Erythroblast (primary cell): Measurements from ENCODE around the gene FAM221A.
A peak's percentile ranks its signal among the peaks of the same experiment; 100 is the strongest.
"Not testable (repeated sequence)": the region's sequence is repeated elsewhere in the genome, so short reads cannot be mapped to it uniquely, and the experiment has no call there.

Source experiments
- DNase-seq, 2 experiments: peaks; one replicate each; lab custom pipeline; 2025; lab: John Stamatoyannopoulos, UW
- GATA1 ChIP-seq: IDR thresholded peaks from 2 replicates; pipeline ENCODE4 v1.6.1; 2011; ENCODE audit warnings: low read depth, mild to moderate bottlenecking, control low read depth, low read length, moderate library complexity
- POLR2A ChIP-seq: IDR thresholded peaks from 2 replicates; pipeline ENCODE4 v1.6.1; 2011; ENCODE audit warnings: mild to moderate bottlenecking, low read length

Gene FAM221A, protein sequence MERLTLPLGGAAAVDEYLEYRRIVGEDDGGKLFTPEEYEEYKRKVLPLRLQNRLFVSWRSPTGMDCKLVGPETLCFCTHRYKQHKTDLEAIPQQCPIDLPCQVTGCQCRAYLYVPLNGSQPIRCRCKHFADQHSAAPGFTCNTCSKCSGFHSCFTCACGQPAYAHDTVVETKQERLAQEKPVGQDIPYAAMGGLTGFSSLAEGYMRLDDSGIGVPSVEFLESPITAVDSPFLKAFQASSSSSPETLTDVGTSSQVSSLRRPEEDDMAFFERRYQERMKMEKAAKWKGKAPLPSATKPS

DNA sequence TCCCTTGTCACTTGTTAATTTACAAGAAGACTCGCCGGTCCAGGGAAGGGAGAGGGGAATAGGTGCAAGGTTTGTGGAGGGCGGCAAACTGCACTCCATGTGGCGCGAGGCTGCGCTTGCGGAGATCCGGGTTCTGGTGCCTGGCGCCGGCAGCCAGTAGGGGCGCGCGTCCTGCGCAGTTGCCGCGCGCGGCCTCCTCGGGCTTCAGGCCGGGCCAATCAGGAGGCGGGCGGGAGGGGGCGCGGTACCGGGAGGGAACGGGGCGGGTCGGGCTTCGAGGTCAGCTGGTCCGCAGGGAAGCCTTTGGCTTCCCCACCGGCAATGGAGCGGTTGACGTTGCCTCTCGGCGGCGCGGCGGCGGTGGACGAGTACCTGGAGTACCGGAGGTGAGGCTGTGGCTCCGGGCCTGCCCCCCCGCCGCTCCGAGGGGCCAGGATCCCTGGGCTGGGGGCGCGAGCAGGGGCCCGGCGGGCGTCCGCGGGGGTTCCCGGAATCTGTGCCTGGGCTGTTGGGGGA is at the start of gene FAM221A:
TSS of gene FAM221A (plus strand) at position 302 of the 516 bp plus-strand sequence. CDS start at position 322, 20 bp downstream.
- peak; percentile 88 to 91 for DNase-seq
- TF ChIP-seq POLR2A (no peak), GATA1 (no peak)

DNA sequence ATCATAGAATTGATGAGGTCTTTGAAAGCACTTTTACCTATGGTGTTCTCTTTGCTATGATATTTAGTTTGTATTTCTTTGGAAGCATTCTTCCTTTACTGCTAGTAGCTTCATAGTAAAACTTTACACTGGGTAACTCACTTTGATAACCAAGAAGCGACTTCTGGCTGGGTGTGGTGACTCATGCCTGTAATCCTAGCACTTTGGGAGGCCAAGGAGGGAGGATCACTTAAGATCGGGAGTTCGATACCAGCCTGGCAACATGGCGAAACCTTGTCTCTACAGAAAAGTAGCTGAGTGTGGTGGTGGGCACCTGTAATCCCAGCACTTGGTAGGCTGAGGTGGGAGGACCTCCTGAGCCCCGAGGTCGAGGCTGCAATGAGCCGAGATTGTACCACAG is 46.6 kb upstream of the FAM221A start:
- TF ChIP-seq POLR2A (no peak), GATA1 (no peak)
- no peak for DNase-seq

DNA sequence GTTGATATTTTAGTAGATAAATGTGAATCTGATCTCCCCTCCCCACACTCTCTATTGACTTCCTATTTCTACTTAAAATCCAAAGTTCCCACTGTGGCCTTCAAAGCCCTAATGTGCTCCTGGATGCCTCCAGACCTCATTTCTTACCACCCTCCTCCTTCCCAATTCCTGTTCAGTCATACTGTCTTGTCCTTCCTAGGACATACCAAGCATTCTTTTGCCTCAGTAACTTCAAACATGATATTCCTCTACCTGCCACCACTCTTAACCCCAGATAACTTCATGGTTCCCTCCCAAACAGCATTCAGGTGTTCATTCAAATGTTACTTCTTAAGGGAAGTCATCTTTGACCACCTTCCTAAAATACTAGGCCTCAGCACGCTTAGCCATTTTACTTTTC is 34.2 kb upstream of the FAM221A start:
- no peak for DNase-seq
- no peak for TF ChIP-seq GATA1
- TF ChIP-seq POLR2A: no peak

DNA sequence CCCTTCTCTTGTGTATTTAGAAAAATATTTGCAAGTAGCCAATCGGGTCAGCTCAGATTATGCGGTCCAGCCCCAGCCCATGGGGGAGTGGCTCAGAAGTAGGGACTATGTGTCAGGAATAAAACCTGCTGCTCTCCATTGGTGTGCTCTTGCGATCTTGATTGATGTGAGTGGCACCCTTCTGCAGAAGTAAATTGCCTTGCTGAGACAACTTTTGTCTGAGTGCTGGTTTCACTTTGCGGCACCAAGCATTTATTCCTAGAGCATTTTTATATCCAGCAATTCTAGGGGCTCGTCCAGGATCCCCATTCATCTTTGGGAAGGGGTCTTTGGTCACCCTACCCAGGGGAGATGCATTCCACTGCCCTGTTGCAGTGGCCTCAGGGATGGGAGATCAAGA is 26.1 kb upstream of the FAM221A start:
- no peak for DNase-seq
- TF ChIP-seq POLR2A: no peak
- no peak for TF ChIP-seq GATA1

DNA sequence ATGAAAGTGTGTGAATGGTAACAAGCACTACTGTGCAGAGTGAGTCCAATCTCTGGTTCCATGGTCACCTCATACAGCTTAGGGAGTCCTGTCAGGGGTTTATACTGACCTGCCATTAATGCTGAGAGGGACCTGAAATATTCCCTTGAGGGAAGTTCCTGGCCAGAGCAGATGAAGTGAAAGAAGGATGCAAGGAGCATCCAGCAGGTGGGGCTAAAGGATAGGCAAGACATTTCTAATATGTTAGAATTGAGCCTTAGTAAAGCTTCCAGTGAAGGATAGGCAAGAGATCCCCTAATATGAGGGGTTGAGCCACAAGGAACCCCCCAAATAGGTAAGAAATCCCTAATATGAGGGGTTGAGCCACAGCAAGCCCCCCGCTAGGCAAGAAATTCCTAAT is 25.5 kb upstream of the FAM221A start:
- DNase-seq: peak; percentile 46 to 64
- TF ChIP-seq POLR2A: no peak
- TF ChIP-seq GATA1: no peak

DNA sequence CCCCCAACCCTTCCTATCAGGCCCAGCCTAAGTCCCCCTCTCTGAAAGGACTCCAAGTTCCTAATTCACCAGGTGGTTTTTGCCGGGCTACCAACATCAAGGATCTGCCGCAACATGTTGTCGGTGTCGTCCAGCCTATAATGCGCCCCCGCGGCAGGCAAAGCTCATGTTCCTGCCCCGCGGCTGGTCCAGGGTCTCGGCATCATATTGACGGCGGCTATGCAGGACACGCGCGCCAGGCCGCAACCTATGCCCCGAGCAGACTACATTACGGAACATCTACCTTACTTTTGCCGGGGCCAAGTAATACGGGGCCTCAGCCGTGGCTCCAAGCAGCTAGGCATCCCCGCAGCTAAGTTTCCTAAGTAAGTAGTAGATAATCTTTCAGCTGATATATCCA is 24.6 kb upstream of the FAM221A start:
- DNase-seq: no peak
- TF ChIP-seq GATA1 (no peak), POLR2A (no peak)

DNA sequence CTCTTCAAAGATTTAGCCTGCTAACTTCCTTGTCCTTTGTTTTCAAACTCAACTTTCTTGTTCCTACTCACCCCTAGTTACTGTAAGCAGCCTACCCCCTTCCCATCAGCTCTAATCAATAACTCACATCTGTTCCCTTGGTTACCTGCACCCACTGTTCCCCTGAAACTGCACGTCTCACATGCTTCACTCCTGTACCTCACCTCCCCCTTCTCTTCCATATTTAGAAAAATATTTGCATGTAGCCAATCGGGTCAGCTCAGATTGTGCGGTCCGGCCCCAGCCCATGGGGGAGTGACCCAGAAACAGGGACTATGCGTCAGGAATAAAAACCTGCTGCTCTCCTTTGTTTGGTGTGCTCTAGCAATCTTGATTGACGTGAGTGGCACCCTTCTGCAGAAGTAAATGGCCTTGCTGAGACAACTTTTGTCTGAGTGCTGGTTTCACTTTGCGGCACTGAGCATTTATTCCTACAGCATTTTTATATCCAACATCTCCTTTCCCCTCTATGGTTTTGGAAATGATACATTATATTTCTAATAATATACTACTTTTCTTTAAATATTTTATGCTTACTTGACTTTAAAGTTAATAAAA is 21.1 kb upstream of the FAM221A start:
- DNase-seq: no peak
- TF ChIP-seq POLR2A: no peak
- no peak for TF ChIP-seq GATA1

DNA sequence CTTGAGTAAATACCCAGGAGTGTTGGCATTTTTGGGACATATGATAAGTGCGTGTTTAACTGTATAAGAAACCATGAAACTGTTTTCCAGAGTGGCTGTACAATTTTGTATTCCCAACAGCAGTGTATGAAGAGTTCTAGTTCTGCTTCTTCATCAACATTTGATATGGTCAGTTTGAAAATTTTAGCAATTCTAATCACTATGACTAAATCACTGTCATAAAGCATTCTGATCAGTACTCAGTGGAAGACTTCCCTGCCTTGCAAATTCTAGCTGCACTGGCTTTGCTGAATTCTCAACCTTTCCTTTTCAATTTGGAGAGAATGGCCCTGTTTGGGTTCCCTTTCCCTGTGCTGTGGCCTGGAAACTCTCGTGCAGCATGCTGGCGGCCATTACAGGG is 18.6 kb upstream of the FAM221A start:
- DNase-seq: no peak
- TF ChIP-seq GATA1: no peak
- no peak for TF ChIP-seq POLR2A

DNA sequence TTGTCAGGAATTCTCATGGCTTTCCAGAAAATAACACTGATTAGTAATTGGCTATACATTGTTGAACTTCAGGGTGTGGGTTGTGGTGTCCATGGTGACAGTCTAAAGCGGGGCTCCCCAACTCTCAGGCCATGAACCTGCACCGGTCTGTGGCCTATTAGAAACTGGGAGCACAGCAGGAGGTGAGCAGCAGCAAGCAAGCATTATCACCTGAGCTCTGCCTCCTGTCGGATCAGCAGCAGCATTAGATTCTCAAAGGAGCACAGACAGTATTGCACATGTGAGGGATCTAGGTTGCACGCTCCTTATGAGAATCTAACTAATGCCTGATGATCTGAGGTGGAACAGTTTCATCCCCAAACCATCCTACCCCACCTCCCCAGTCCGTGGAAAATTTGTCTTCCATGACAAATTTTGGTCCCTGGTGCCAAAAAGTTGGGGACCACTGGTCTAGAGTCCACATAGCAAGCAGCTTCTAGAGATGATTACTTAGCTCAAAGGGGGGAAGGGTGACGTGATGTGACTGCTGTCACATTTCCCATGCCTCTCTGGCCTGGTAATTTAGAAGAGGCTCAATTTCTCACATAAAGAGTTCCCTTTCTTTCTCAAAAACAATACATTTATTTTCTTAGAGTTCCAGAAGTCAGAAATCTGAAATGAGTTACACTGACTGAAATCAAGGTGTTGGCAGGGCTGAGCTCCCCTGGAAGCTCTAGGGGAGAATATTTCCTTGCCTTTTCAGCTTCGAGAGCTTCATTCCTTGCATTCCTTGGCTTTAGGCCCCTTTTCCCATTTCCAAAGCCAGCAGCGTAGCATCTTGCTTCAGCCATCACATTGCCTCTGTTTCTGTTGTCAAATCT is 17.6 kb upstream of the FAM221A start:
- DNase-seq: no peak
- TF ChIP-seq GATA1: no peak

DNA sequence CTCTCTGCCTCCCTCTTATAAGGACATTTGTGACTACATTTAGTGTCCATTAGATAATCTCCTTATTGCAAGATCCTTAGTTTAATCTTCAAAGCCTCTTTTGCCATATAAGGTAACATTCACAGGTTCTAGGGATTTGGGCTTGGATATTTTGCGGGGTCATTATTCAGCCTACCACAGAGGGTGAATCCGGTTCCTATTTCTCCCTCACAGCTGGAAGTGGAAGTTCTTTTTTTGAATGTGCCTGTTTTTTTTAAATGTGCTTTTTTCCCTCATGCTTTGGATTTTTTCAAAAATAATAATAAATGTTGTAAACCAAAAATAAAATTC is 17.1 kb upstream of the FAM221A start:
- TF ChIP-seq POLR2A: no peak
- TF ChIP-seq GATA1: no peak

DNA sequence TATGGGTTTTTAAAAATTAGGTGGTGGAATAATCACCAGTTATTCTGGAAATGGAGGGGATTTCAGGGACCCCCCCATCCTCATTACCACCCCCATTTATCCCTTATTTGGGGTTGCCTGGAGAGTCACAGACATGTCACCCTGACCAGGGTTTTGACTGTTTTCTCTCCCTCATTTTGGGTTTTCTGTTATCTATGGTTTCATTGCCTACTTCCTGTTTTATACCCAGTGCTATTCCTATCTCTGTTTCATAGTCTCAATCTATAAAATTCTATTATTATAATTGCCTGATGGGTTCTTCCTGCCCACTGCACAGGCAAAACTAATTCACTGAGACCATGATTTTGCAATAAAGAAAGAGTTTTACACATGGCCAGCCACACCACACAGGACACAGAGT is 15.9 kb upstream of the FAM221A start:
- no peak for DNase-seq
- TF ChIP-seq POLR2A: no peak
- TF ChIP-seq GATA1: no peak

More for the DNA sequence above, 17.1 kb upstream of the FAM221A start:
- no peak for DNase-seq

DNA sequence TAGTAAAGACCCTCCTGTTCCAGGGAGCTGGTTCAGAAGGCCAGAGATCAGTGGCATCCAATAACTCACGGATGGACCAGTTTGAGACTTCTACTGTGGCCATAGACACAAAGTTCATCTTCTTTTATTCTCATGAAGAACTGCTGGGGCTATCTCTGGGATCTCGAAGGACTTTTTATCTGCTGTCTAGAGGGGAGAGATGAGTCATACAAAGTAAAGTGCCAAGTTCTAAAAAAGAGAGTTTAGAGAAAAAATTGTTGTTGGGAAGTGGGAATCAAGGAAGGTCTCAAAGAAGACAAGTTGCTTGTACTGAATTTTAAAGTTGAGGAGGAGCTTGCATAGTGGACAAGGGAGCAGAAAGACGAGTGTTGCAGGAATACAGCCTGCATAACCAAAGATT is 8.0 kb upstream of the FAM221A start:
- no peak for DNase-seq
- TF ChIP-seq POLR2A: no peak
- TF ChIP-seq GATA1: no peak

DNA sequence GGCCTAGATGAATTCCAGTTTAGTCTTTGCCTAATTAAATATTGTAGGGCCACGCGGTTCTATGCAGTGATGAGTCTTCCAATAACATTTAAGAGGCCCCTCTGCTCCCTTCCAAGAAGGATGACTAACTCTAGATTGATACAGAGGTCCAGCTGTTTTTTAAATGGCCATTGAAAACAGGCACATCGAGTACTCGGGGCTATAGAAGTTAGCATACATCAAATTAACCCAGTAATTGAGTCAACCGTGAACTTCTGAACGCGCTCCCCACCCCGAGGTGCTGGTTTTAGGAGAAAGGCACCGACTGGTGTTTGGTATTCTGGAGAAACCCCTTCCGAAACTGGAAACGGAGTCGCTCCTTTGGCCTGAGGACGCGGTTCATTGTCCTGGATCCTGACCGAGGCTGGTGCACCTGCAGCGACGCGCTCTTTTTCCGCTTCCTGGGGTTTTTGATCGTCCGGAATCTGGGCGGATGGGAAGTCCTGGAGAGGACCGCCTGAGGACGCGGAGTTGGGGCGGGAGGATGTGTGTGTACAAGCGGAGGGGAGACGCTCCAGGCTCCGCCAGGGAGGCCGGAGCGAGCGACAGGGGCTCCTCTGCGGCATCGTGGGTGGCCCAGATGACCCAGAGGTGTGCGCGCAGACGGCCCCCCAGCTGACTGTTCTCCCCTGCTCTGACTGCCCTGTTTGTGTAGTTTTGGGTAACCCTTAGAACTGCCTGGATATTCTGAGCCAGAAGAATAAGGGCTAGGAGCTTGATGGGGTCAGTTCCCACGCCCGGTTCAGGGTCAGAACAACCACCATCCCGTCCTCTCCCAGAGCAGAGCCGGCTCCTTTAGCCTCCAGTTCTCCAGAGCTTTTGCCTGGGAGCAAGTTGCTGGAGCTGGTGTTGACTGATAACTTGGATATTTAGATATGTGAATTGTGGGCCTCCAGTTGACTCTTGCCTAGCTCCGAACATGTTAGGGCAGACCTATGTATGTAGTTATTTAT is 711 bp downstream of the FAM221A start:
- peak; percentile 44 to 53 for DNase-seq
- no peak for TF ChIP-seq GATA1
- TF ChIP-seq POLR2A: no peak

DNA sequence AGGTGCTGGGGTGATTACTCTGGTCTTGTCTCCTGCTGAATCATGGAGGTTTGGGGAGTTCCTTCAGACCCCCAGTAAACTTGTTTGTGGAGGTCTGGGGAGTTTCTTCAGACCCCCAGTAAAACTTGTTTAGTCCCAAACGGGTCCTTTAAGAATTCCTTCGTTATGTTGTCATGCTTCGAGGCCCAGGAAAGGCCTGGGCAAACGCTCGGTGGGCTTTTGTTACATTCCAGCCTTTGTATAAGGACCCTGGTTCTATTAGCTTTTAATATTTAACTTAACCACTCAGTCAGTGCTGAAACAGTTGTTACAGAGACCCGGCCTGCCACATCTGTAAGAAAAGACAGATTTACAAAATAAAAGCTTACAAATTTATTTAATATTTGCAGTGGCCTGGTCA is 4.0 kb downstream of the FAM221A start:
- not testable (repeated sequence) for DNase-seq
